Endothelial cell of umbilical vein (primary cell): ENCODE data around the gene CUBN. TPM values are rescaled to one million over a fixed set of nuclear protein-coding genes. Genes with fewer than 3 reads are reported as not detected.
A peak's percentile ranks its signal among the peaks of the same experiment; 100 is the strongest.

Experiments
- BruUV-seq: library from RNA; stranded (reverse); fragments of 400-500 nt; replicated peaks from 2 replicates; lab custom pipeline; 2021; lab: Mats Ljungman, UMichigan
- CTCF ChIA-PET: fragments of 300-600, 350-600 bp; sonication (Branson Sonifier 250); formaldehyde crosslinking; loops from one replicate; lab custom pipeline; 2021; ENCODE audit warnings: antibody characterized with exemption, inconsistent platforms; lab: Charles Lee
- POLR2A ChIA-PET: fragments of 300-600, 350-600 bp; sonication (Branson Sonifier 250); formaldehyde crosslinking; loops from one replicate; lab custom pipeline; 2021; ENCODE audit warnings: antibody characterized with exemption, inconsistent platforms; lab: Charles Lee
- DNase-seq: peaks from one replicate; pipeline ENCODE4 v3.0.0-alpha.2; 2011; ENCODE audit warnings: low read depth, low spot score
- FAIRE-seq: peaks from 2 replicates; lab custom pipeline; 2011; peaks lifted over from hg19 to GRCh38; lab: Jason Lieb, UNC
- H2AFZ ChIP-seq: 2 replicates; pipeline ENCODE4 v1.6.0; 2012; ENCODE audit warnings: low read depth, low read length, control low read depth, inconsistent platforms
- H3K27ac ChIP-seq: 2 replicates; pipeline ENCODE4 v1.5.1; 2011; ENCODE audit warnings: low read depth, mild to moderate bottlenecking, control low read depth, low read length, moderate library complexity; ENCODE audit not compliant: insufficient read depth
- H3K27me3 ChIP-seq, 2 experiments: 2 replicates each; pipeline versions ENCODE4 v1.6.0 to v1.6.1; 2011; ENCODE audit warnings: low read length in 2 of 2, mixed read lengths in 1 of 2; ENCODE audit not compliant: control insufficient read depth in 2 of 2, insufficient read depth in 2 of 2
- H3K36me3 ChIP-seq, 2 experiments: 2 replicates in 1 of 2; 3 replicates in 1 of 2; pipeline ENCODE4 v1.5.1; 2011; ENCODE audit warnings: low read length in 2 of 2, mild to moderate bottlenecking in 1 of 2, moderate library complexity in 1 of 2; ENCODE audit not compliant: control insufficient read depth in 2 of 2, insufficient read depth in 2 of 2; ENCODE audit errors: extremely low read depth in 1 of 2
- H3K4me1 ChIP-seq: 3 replicates; pipeline ENCODE4 v1.5.1; 2011; ENCODE audit warnings: mild to moderate bottlenecking, low read length; ENCODE audit not compliant: control insufficient read depth, insufficient read depth; ENCODE audit errors: extremely low read depth
- H3K4me2 ChIP-seq: 2 replicates; pipeline ENCODE4 v1.6.1; 2011; ENCODE audit warnings: low read length, control low read depth, mixed read lengths; ENCODE audit not compliant: insufficient read depth
- H3K4me3 ChIP-seq, 3 experiments: fragments of 200-600 bp in 1 of 3; sonication (generic), shearing (Covaris generic) in 1 of 3; replicated peaks in 1 of 3; 2 replicates each; pipeline ENCODE4 v1.5.1; 2011 to 2016; ENCODE audit warnings: control low read depth in 3 of 3, low read length in 3 of 3, mild to moderate bottlenecking in 2 of 3, inconsistent platforms in 1 of 3, low read depth in 1 of 3, moderate library complexity in 1 of 3; ENCODE audit not compliant: insufficient read depth in 1 of 3
- H3K79me2 ChIP-seq: 2 replicates; pipeline ENCODE4 v1.6.0; 2012; ENCODE audit warnings: low read length, inconsistent platforms; ENCODE audit not compliant: control insufficient read depth, insufficient read depth
- H3K9ac ChIP-seq: replicated peaks from 2 replicates; pipeline ENCODE3; 2011; ENCODE audit warnings: low read length, control low read depth; ENCODE audit not compliant: insufficient read depth; ENCODE audit errors: extremely low read depth
- H3K9me1 ChIP-seq: replicated peaks from 3 replicates; pipeline ENCODE4 v1.6.0; 2011; ENCODE audit warnings: mild to moderate bottlenecking, low read length; ENCODE audit not compliant: control insufficient read depth, insufficient read depth; ENCODE audit errors: extremely low read depth
- H3K9me3 ChIP-seq: replicated peaks from 2 replicates; pipeline ENCODE4 v1.5.1; 2012; ENCODE audit warnings: low read length, inconsistent platforms; ENCODE audit not compliant: control insufficient read depth, insufficient read depth
- H4K20me1 ChIP-seq: replicated peaks from 2 replicates; pipeline ENCODE3; 2011; ENCODE audit warnings: mild to moderate bottlenecking, low read length; ENCODE audit not compliant: control insufficient read depth, insufficient read depth; ENCODE audit errors: extremely low read depth
- EZH2 ChIP-seq: IDR thresholded peaks from 2 replicates; pipeline ENCODE4 v1.6.1; 2012; ENCODE audit warnings: borderline replicate concordance, low read depth, mild to moderate bottlenecking, moderate library complexity, low read length, inconsistent platforms; ENCODE audit not compliant: severe bottlenecking
- FOS ChIP-seq: IDR thresholded peaks from 2 replicates; pipeline ENCODE4 v1.6.1; 2011; ENCODE audit warnings: mild to moderate bottlenecking, low read length, moderate library complexity, borderline replicate concordance; ENCODE audit not compliant: insufficient read depth
- GATA2 ChIP-seq: IDR thresholded peaks from 2 replicates; pipeline ENCODE4 v1.7.0; 2011; ENCODE audit warnings: low read depth, mild to moderate bottlenecking, moderate library complexity, mixed read lengths, low read length; ENCODE audit not compliant: insufficient read length, insufficient read depth
- POLR2A ChIP-seq: IDR thresholded peaks from 2 replicates; pipeline ENCODE4 v1.6.1; 2012; ENCODE audit warnings: low read depth, mild to moderate bottlenecking, control low read depth, low read length
- dilution Hi-C: fragments of 300-500 bp; cut with MboI; formaldehyde crosslinking; loops from one replicate; pipeline ENCODE4 v1.15.0; 2019; ENCODE audit warnings: low sequenced_read_pairs; ENCODE audit not compliant: extremely low pct_ligation_motif_present
- intact Hi-C: fragments of 100-400 bp; cut with micrococcal nuclease; formaldehyde crosslinking; loops from one replicate; pipeline ENCODE4 v1.10.0; 2022
- polyA plus RNA-seq, 4 experiments: library from polyadenylated mRNA; depleted of rRNA in 3 of 4; stranded (reverse) in 3 of 4; unstranded in 1 of 4; fragments of >200 nt; gene quantifications; 2 replicates each; pipeline versions ENCODE4 v1.2.1 to v1.2.3, GENCODE V29; 2011 to 2012; ENCODE audit warnings: missing spikeins in 1 of 4
- total RNA-seq: library from RNA; stranded (reverse); gene quantifications from 2 replicates; pipeline ENCODE4 v1.2.3, GENCODE V29; 2021
- TF ChIP-seq, protein P1 (sequence below), 2 donors: IDR thresholded peaks; 1 replicate in 1 of 2; 2 replicates in 1 of 2; pipeline ENCODE4 v1.5.1; 2011; ENCODE audit warnings: low read length in 2 of 2, mild to moderate bottlenecking in 2 of 2, moderate library complexity in 2 of 2, control low read depth in 1 of 2, inconsistent platforms in 1 of 2, low read depth in 1 of 2; ENCODE audit not compliant: insufficient read depth in 1 of 2; ENCODE audit errors: extremely low read depth in 1 of 2

CUBN gene
- total and polyA plus RNA-seq, 2 donors (not counting 3 experiments of a cell fraction or from before 2014, with no cell fraction given), result 2.7 to 4.6 TPM

DNA sequence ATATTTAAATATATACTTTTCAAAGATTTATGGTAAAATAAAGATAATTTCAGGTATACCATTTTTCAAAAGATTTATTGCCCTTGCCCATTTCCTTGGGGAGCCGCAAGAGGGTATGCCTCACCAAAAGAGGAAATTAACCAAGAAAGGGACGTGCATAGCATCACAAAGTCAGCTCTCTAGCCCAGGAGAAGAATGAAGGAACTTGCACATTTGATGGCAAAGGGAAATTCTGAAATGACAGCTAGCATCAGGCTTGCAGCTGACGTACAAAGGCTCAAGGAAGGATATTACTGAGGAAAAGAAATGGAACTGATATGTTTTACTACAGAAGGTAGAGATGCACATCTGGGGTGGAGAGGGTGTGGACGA is 218.8 kb downstream of the CUBN start:
- peak overlapping the region; percentile 82 for H3K27ac ChIP-seq

More for the DNA sequence above, 218.8 kb downstream of the CUBN start:
- dilution Hi-C loops (no loop called here), intact Hi-C loops (loop anchor here (1.0 to 5.0 kb wide), 6 partner anchors 9 to 152 kb away; no protein-coding TSS in a partner anchor)
- H2AFZ ChIP-seq, result no peak overlapping the region
- no peaks in the 10 kb centered on the region for H3K9me1 ChIP-seq
- TF ChIP-seq EZH2, result no peak
- TF ChIP-seq POLR2A, result no peak
- TF ChIP-seq FOS, result no peak
- TF ChIP-seq, protein P1, sequence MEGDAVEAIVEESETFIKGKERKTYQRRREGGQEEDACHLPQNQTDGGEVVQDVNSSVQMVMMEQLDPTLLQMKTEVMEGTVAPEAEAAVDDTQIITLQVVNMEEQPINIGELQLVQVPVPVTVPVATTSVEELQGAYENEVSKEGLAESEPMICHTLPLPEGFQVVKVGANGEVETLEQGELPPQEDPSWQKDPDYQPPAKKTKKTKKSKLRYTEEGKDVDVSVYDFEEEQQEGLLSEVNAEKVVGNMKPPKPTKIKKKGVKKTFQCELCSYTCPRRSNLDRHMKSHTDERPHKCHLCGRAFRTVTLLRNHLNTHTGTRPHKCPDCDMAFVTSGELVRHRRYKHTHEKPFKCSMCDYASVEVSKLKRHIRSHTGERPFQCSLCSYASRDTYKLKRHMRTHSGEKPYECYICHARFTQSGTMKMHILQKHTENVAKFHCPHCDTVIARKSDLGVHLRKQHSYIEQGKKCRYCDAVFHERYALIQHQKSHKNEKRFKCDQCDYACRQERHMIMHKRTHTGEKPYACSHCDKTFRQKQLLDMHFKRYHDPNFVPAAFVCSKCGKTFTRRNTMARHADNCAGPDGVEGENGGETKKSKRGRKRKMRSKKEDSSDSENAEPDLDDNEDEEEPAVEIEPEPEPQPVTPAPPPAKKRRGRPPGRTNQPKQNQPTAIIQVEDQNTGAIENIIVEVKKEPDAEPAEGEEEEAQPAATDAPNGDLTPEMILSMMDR (IDR thresholded peaks at IDR 0.05; ENCODE audit: extremely low read depth in 1 of 2, insufficient read depth in 1 of 2, low read depth in 1 of 2, low read length in 2 of 2), result peak; percentile 5 to 9
- TF ChIP-seq GATA2, result no peak
- no TSS peak for BruUV-seq
- no peaks in the 10 kb centered on the region for H3K79me2 ChIP-seq
- H3K4me3 ChIP-seq, result no peak overlapping the region
- no peaks in the 10 kb centered on the region for H4K20me1 ChIP-seq
- FAIRE-seq, result peak; percentile 83
- no peaks in the 10 kb centered on the region for H3K36me3 ChIP-seq
- H3K9ac ChIP-seq, result no peak overlapping the region
- peak overlapping the region; percentile 3 for H3K4me2 ChIP-seq
- peak; percentile 64 for DNase-seq
- ChIA-PET CTCF (interaction anchor here (1.2 kb wide), 1 partner anchor 58 kb away, joined by 7 read pairs; no protein-coding TSS in a partner anchor), POLR2A (no interaction called here)
- H3K27me3 ChIP-seq, result no peaks in the 10 kb centered on the region
- peaks cover 20% of the 10 kb centered on the region for H3K4me1 ChIP-seq
- no peaks in the 10 kb centered on the region for H3K9me3 ChIP-seq
